GM12878 (cell line): Measurements from ENCODE around the gene TMEM127. TPM values are rescaled to one million over a fixed set of nuclear protein-coding genes. Genes with fewer than 3 reads are reported as not detected.

Source experiments
- ATAC-seq: fragments of 200-7000 bp; cut with Tn5 transposase; 3 replicates; pipeline ENCODE4 v1.9.1; 2020; ENCODE audit warnings: mild to moderate bottlenecking, moderate library complexity
- BruUV-seq: library from RNA; stranded (reverse); fragments of 400-500 nt; replicated peaks from 2 replicates; lab custom pipeline; 2021; lab: Mats Ljungman, UMichigan
- CTCF ChIA-PET: fragments of 300-600 bp; sonication (Branson Sonifier 250); formaldehyde crosslinking; extraction: SDS; loops from one replicate; lab custom pipeline; 2021; ENCODE audit warnings: inconsistent platforms; lab: Yijun Ruan, JAX
- POLR2A ChIA-PET: fragments of 350-600 bp; formaldehyde crosslinking; extraction: SDS; loops from one replicate; lab custom pipeline; 2021; ENCODE audit warnings: inconsistent platforms; lab: Charles Lee
- RAD21 ChIA-PET: fragments of 300-600 bp; sonication (Branson Sonifier 250); formaldehyde crosslinking; loops from one replicate; lab custom pipeline; 2023; ENCODE audit warnings: antibody characterized with exemption; ENCODE audit not compliant: unreplicated experiment; lab: Charles Lee
- SMC1A ChIA-PET: fragments of 300-600 bp; sonication (Branson Sonifier 250); formaldehyde crosslinking; loops from one replicate; lab custom pipeline; 2023; ENCODE audit not compliant: unreplicated experiment, uncharacterized antibody; lab: Charles Lee
- DNase-seq: peaks from one replicate; pipeline ENCODE4 v3.0.0-alpha.2; 2011; ENCODE audit warnings: low read depth, low spot score
- FAIRE-seq: peaks from 3 replicates; lab custom pipeline; 2011; peaks lifted over from hg19 to GRCh38; lab: Jason Lieb, UNC
- H2AFZ ChIP-seq: 2 replicates; pipeline ENCODE4 v1.6.0; 2011; ENCODE audit warnings: low read depth, low read length, control low read depth; ENCODE audit not compliant: control insufficient read depth
- H3K27ac ChIP-seq: 2 replicates; pipeline ENCODE4 v1.5.1; 2011; ENCODE audit warnings: control low read depth; ENCODE audit not compliant: control insufficient read depth, insufficient read depth
- H3K27me3 ChIP-seq, 2 experiments: replicated peaks in 1 of 2; 2 replicates each; pipeline versions ENCODE4 v1.6.0 to v1.6.1; 2011; ENCODE audit warnings: low read length in 1 of 2; ENCODE audit not compliant: control insufficient read depth in 2 of 2, insufficient read depth in 2 of 2
- H3K36me3 ChIP-seq, 2 experiments: 2 replicates each; pipeline ENCODE4 v1.5.1; 2011; ENCODE audit warnings: low read length in 1 of 2; ENCODE audit not compliant: control insufficient read depth in 2 of 2, insufficient read depth in 2 of 2
- H3K4me1 ChIP-seq: 2 replicates; pipeline ENCODE4 v1.6.1; 2011; ENCODE audit warnings: mild to moderate bottlenecking, low read length, moderate library complexity, mixed read lengths; ENCODE audit not compliant: control insufficient read depth, insufficient read depth
- H3K4me2 ChIP-seq: 2 replicates; pipeline ENCODE4 v1.6.0; 2011; ENCODE audit warnings: control low read depth; ENCODE audit not compliant: control insufficient read depth, insufficient read depth
- H3K4me3 ChIP-seq: fragments of 200-600 bp; sonication (generic); 2 replicates; pipeline ENCODE4 v1.5.1; 2016
- H3K79me2 ChIP-seq: 2 replicates; pipeline ENCODE4 v1.6.0; 2011; ENCODE audit warnings: low read length; ENCODE audit not compliant: control insufficient read depth, insufficient read depth
- H3K9ac ChIP-seq: 2 replicates; pipeline ENCODE4 v1.8.0; 2011; ENCODE audit warnings: low read length, control low read depth, mixed read lengths; ENCODE audit not compliant: control insufficient read depth, insufficient read depth
- H3K9me3 ChIP-seq: replicated peaks from 3 replicates; pipeline ENCODE4 v1.5.1; 2011; ENCODE audit warnings: mild to moderate bottlenecking, low read length; ENCODE audit not compliant: control insufficient read depth, insufficient read depth
- H4K20me1 ChIP-seq: 2 replicates; pipeline ENCODE4 v1.6.0; 2011; ENCODE audit not compliant: control insufficient read depth, insufficient read depth
- BHLHE40 ChIP-seq, 2 experiments: fragments of 450-650 bp in 1 of 2; IDR thresholded peaks; 2 replicates each; pipeline ENCODE4 v1.6.1; 2011 to 2017; ENCODE audit warnings: low read depth in 2 of 2, borderline replicate concordance in 1 of 2, improper control_type of control experiment in 1 of 2, low read length in 1 of 2, mild to moderate bottlenecking in 1 of 2
- BRCA1 ChIP-seq: IDR thresholded peaks from 2 replicates; pipeline ENCODE4 v1.6.1; 2011; ENCODE audit warnings: low read depth, low read length, improper control_type of control experiment
- CBX5 ChIP-seq: sonication (generic); IDR thresholded peaks from 2 replicates; pipeline ENCODE4 v1.6.1; 2016; ENCODE audit warnings: low read depth, moderate library complexity, mild to moderate bottlenecking, inconsistent platforms
- IRF3 ChIP-seq: fragments of 450-650 bp; IDR thresholded peaks from 2 replicates; pipeline ENCODE4 v1.6.1; 2014; ENCODE audit warnings: mild to moderate bottlenecking
- SIN3A ChIP-seq: IDR thresholded peaks from 2 replicates; pipeline ENCODE4 v1.6.1; 2012; ENCODE audit warnings: low read depth, low read length, improper control_type of control experiment
- SREBF2 ChIP-seq: IDR thresholded peaks from 2 replicates; pipeline ENCODE4 v1.6.1; 2012; ENCODE audit warnings: mild to moderate bottlenecking, low read length
- WGBS: methylation state at CpG from one replicate; pipeline ENCODE4 v1.1.6; 2016; ENCODE audit warnings: low lambda C conversion rate; ENCODE audit not compliant: insufficient replicate concordance, insufficient coverage; ENCODE audit errors: missing lambda C conversion rate; 5-methylcytosine and 5-hydroxymethylcytosine counted together
- in situ Hi-C: fragments of 300-500 bp; cut with MboI; formaldehyde crosslinking; loops from 9 replicates; pipeline ENCODE4 v1.14.3; 2018; ENCODE audit warnings: mixed read lengths
- intact Hi-C: fragments of 100-400 bp; cut with micrococcal nuclease; formaldehyde crosslinking; loops from one replicate; pipeline ENCODE4 v1.14.2; 2022; ENCODE audit not compliant: unreplicated experiment
- polyA plus RNA-seq, 11 experiments: library from polyadenylated mRNA; depleted of rRNA in 4 of 11; unstranded in 6 of 11; stranded (reverse) in 5 of 11; fragments of >200 nt; fragmentation: Nextera tagmentation in 4 of 11; fragmentation: Illumina TruSeq in 1 of 11; extraction: Ambion mirVana in 4 of 11; extraction: Trizol in 1 of 11; gene quantifications; 1 replicate in 1 of 11; 2 replicates in 10 of 11; pipeline versions ENCODE4 v1.2.1 to v1.2.3, GENCODE V29; 2011 to 2016; ENCODE audit warnings: inconsistent platforms in 2 of 11, missing spikeins in 2 of 11, low read depth in 1 of 11
- total RNA-seq, 4 experiments: library from RNA; depleted of rRNA in 3 of 4; stranded (reverse); fragments of >200 nt in 3 of 4; fragmentation: Illumina TruSeq in 1 of 4; extraction: Trizol in 1 of 4; gene quantifications; 2 replicates each; pipeline versions ENCODE4 v1.2.1 to v1.2.3, GENCODE V29; 2013 to 2021

The TMEM127 gene
- total and polyA plus RNA-seq, 10 of the 15 experiments (the other 5 are each of a cell fraction or from before 2014, with no cell fraction given): 2.6 to 27.2 (median 17.7) TPM

DNA sequence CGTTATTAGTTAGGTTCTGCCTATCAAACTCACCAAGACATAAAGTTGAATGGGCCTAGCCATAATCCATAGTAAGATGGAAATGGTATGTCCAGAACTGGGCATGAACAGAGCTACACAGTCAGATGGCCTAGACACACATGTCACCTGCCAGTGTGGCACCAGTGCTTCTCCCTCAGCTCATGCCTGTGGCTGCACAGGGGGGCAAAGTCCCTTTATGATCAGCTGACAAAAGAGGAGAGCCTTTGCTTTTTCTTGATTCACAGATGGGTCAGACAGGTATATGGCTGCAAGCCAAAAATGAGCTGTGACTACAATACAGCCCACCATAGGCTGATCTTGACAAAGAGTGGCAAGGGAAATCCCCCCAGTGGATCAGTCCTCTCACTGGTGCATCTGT lies 28.9 kb downstream of the TMEM127 start:
- ATAC-seq (no peak), FAIRE-seq (no peak), DNase-seq (no peak)
- SMC1A ChIA-PET: interaction anchor here (1.2 to 1.7 kb wide), 3 partner anchors 12 to 98 kb away, joined by 4 to 7 read pairs (median 5); partner anchors contain the start of gene ASTL
- POLR2A ChIA-PET: interaction anchor here (0.6 to 1.1 kb wide), 3 partner anchors 9 to 32 kb away, joined by 3 to 4 read pairs (median 3); no protein-coding TSS in a partner anchor
- Histone ChIP-seq H3K9ac (no peak overlapping the region), H3K36me3 (no peaks in the 10 kb centered on the region), H3K9me3 (no peaks in the 10 kb centered on the region), H4K20me1 (no peaks in the 10 kb centered on the region), H3K27ac (no peak overlapping the region), H3K4me3 (no peak overlapping the region), H3K27me3 (no peaks in the 10 kb centered on the region), H2AFZ (no peak overlapping the region), H3K79me2 (no peaks in the 10 kb centered on the region), H3K4me2 (no peak overlapping the region), H3K4me1 (peaks cover 32% of the 10 kb centered on the region)
- in situ Hi-C loops (no loop called here), intact Hi-C loops (no loop called here)
- TF ChIP-seq SREBF2: no peak
- TF ChIP-seq BRCA1: no peak
- no peak for TF ChIP-seq CBX5
- no peak for TF ChIP-seq IRF3
- TF ChIP-seq BHLHE40 (IDR thresholded peaks at IDR 0.05; ENCODE audit: borderline replicate concordance in 1 of 2, low read depth in 2 of 2, low read length in 1 of 2): 0 out of 4 replicates have a peak, but pooled peaks of 1 of the 2 experiments have one; percentile 30
- no peak for TF ChIP-seq SIN3A
- CTCF ChIA-PET: interaction anchor here (0.9 to 2.4 kb wide), 7 partner anchors 9 to 244 kb away, joined by 3 to 10 read pairs (median 3); no protein-coding TSS in a partner anchor
- WGBS: 100% methylated on average over 1 of the region's 1 CpG
- BruUV-seq: no TSS peak
- RAD21 ChIA-PET: interaction anchor here (0.8 to 1.4 kb wide), 4 partner anchors 12 to 61 kb away, joined by 3 to 4 read pairs (median 3); partner anchors contain the start of gene STARD7
